Cardiac septum (tissue), 1 donor: ENCODE results near the gene GTPBP8. TPM values are rescaled to one million over a fixed set of nuclear protein-coding genes. Genes with fewer than 3 reads are reported as not detected.
"Not testable (repeated sequence)": the region's sequence is repeated elsewhere in the genome, so short reads cannot be mapped to it uniquely, and the experiment has no call there.

Source experiments
- DNase-seq: peaks from one replicate; pipeline ENCODE4 v3.0.0-alpha.2; 2020; ENCODE audit warnings: low spot score
- intact Hi-C: fragments of 100-400 bp; cut with DNase I; formaldehyde crosslinking; loops from one replicate; pipeline ENCODE4 v1.14.0; 2022
- total RNA-seq: library from RNA; stranded (reverse); fragmentation: NEBNext Ultra II Directional; extraction: Animal tissue kit (Norgen Biotek cat#: 25700); gene quantifications from one replicate; pipeline ENCODE4 v1.2.1, GENCODE V29; 2021
- donor health status: DM: no; HTN: no; CAD: no.

GTPBP8 gene
- total RNA-seq, 1 donor from 2014 or later: 18.3 TPM

DNA sequence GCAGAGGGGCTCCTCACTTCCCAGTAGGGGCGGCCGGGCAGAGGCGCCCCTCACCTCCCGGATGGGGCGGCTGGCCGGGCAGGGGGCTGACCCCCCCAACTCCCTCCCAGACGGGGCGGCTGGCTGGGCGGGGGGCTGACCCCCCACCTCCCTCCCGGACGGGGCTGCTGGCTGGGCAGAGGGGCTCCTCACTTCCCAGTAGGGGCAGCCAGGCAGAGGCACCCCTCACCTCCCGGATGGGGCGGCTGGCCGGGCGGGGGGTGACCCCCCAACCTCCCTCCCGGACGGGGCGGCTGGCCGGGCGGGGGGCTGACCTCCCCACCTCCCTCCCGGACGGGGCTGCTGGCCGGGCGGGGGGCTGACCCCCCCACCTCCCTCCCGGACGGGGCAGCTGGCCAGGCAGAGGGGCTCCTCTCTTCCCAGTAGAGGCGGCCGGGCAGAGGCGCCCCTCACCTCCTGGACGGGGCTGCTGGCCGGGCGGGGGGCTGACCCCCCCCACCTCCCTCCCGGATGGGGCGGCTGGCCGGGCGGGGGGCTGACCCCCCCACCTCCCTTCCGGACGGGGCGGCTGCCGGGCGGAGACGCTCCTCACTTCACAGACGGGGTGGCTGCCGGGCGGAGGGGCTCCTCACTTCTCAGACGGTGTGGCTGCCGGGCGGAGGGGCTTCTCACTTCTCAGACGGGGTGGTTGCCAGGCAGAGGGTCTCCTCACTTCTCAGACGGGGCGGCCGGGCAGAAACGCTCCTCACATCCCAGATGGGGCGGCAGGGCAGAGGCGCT lies 55.6 kb downstream of the GTPBP8 start:
- DNase-seq, intact Hi-C loops: not testable (repeated sequence)

DNA sequence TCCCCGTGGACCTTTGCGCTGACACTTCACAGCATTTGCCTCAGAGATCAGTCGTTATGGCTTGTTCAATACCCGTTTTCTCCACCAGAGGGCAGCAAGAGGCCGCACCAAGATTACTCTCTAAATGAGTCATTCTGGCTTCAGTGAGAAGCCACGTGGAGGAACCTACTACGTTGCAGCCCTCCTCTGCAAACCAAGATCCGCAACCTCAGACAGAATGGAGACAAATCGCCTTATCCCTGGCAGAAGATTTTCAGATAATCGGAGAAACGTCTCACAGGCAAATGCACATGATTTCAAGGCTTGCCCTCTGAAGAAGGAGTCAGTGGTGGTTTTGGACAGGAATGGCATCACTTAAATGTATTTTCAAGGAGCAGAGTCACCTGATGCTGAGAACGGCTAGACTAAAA lies 60.5 kb downstream of the GTPBP8 start:
- peak; percentile 88 for DNase-seq
- intact Hi-C loops: loop anchor here (1.0 to 10.0 kb wide), 3 partner anchors 96 to 573 kb away; no protein-coding TSS in a partner anchor

Other genes starting within 250 kb of the GTPBP8 start
- not detected for gene CD200R1L, start 144.1 kb upstream of the GTPBP8 start, total RNA-seq
- gene CD200R1, start 15.9 kb upstream of the GTPBP8 start, total RNA-seq: 0.51 TPM
- 12.8 TPM for gene BOC, start 220.6 kb downstream of the GTPBP8 start, total RNA-seq